Suprapubic skin (tissue), 4 donors: ENCODE measurements around the gene HJURP. TPM values are rescaled to one million over a fixed set of nuclear protein-coding genes. Genes with fewer than 3 reads are reported as not detected.

Experiments used
- DNase-seq, 2 donors: peaks; one replicate each; pipeline ENCODE4 v3.0.0-alpha.2; 2019; ENCODE audit warnings: low spot score in 2 of 2
- H3K27ac ChIP-seq: fragments of 200-600 bp; sonication (generic); one replicate; pipeline ENCODE4 v1.5.1; 2019
- H3K27me3 ChIP-seq: fragments of 200-600 bp; sonication (generic); one replicate; pipeline ENCODE4 v1.5.1; 2019
- H3K36me3 ChIP-seq: fragments of 200-600 bp; sonication (generic); one replicate; pipeline ENCODE4 v1.5.1; 2019
- H3K4me1 ChIP-seq: fragments of 200-600 bp; sonication (generic); one replicate; pipeline ENCODE4 v1.5.1; 2019
- H3K4me3 ChIP-seq: fragments of 200-600 bp; sonication (generic); one replicate; pipeline ENCODE4 v1.5.1; 2019; ENCODE audit warnings: mild to moderate bottlenecking
- H3K9me3 ChIP-seq: fragments of 200-600 bp; sonication (generic); one replicate; pipeline ENCODE4 v1.5.1; 2019
- EP300 ChIP-seq: sonication (generic); formaldehyde crosslinking; IDR thresholded peaks from one replicate; pipeline ENCODE4 v1.6.1; 2017; ENCODE audit warnings: antibody characterized with exemption
- POLR2A ChIP-seq, 2 donors: fragments of 450-650 bp; IDR thresholded peaks; one replicate each; pipeline ENCODE4 v1.6.1; 2017; ENCODE audit warnings: antibody characterized with exemption in 2 of 2, mild to moderate bottlenecking in 2 of 2, moderate library complexity in 2 of 2
- POLR2AphosphoS5 ChIP-seq, 3 donors: sonication (generic); formaldehyde crosslinking; IDR thresholded peaks; one replicate each; pipeline ENCODE4 v1.6.1; 2017; ENCODE audit warnings: antibody characterized with exemption in 3 of 3
- WGBS: methylation state at CpG from one replicate; pipeline ENCODE4 v1.1.5; 2018; 5-methylcytosine and 5-hydroxymethylcytosine counted together
- total RNA-seq, 4 donors: library from RNA; depleted of rRNA; stranded (reverse); fragments of >200 nt; gene quantifications; one replicate each; pipeline ENCODE4 v1.1.0, GENCODE V29; 2016
- TF ChIP-seq, protein P1 (sequence below), 2 donors: fragments of 200-600 bp in 1 of 2; fragments of 450-650 bp in 1 of 2; sonication (generic) in 1 of 2; IDR thresholded peaks; one replicate each; pipeline ENCODE4 v1.5.1; 2016 to 2019; ENCODE audit warnings: antibody characterized with exemption in 2 of 2, mild to moderate bottlenecking in 1 of 2, moderate library complexity in 1 of 2

The HJURP gene
- total RNA-seq, 4 donors from 2014 or later, result 1.7 to 7.1 (median 3.9) TPM

GRCh38 chr2:233820774-233821105 lies 33.6 kb downstream of the HJURP start:
- H3K27me3 ChIP-seq, result no peaks in the 10 kb centered on the region
- TF ChIP-seq POLR2AphosphoS5 (IDR thresholded peaks at IDR 0.05) (no peak), POLR2A (IDR thresholded peaks at IDR 0.05) (no peak), EP300 (no peak)
- TF ChIP-seq, protein P1, sequence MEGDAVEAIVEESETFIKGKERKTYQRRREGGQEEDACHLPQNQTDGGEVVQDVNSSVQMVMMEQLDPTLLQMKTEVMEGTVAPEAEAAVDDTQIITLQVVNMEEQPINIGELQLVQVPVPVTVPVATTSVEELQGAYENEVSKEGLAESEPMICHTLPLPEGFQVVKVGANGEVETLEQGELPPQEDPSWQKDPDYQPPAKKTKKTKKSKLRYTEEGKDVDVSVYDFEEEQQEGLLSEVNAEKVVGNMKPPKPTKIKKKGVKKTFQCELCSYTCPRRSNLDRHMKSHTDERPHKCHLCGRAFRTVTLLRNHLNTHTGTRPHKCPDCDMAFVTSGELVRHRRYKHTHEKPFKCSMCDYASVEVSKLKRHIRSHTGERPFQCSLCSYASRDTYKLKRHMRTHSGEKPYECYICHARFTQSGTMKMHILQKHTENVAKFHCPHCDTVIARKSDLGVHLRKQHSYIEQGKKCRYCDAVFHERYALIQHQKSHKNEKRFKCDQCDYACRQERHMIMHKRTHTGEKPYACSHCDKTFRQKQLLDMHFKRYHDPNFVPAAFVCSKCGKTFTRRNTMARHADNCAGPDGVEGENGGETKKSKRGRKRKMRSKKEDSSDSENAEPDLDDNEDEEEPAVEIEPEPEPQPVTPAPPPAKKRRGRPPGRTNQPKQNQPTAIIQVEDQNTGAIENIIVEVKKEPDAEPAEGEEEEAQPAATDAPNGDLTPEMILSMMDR (IDR thresholded peaks at IDR 0.05), result no peak
- no peaks in the 10 kb centered on the region for H3K9me3 ChIP-seq
- H3K4me1 ChIP-seq, result no peaks in the 10 kb centered on the region
- 84% methylated on average over 5 of the region's 6 CpGs for WGBS
- peak in 1 of 2 donors; percentile 52 for DNase-seq
- H3K27ac ChIP-seq, result no peak overlapping the region
- no peaks in the 10 kb centered on the region for H3K36me3 ChIP-seq
- H3K4me3 ChIP-seq, result no peak overlapping the region

DNA sequence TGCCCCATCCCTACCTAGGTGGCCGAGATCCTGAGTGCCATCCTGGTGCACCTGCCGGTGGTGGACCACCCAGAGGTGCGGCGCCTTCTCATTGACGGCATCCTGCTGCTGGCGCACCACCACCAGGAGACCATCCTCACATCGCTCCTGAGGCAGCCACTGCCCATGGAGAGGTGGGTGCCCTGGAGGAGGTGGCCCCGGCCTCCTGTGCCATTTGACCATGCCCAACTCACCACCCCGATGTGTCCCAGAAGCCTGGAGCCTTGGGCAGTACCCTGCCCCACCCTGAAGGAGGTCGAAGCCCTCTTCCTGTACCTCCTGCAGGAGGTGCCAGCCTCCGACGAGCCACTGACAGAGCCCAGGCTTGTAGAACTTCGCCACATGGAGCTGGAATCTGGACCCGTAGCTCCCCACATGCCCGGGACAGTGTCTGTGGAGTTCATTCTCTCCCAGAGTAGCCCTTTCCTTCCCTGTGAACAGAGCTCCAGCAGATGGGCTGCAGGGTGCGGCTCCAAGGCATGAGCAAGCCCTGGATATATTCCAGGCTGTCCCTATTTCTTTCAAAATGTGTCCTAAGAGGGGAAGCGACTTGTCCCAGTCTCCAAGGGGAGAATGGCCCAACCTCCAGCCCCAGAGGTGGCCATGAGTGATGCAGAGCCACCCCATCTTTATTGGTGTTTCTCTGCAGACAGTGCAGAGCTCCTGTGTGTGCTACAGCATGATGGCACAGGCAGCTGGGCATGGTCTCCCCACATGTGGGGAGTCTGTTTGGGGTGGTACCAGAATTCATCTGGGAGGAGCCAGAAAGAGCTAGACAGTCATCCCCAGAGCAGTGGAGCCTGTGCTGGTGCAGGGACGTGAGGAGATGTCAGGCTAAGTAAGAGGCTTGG lies 34.2 kb downstream of the HJURP start:
- no peaks in the 10 kb centered on the region for H3K4me1 ChIP-seq
- no peaks in the 10 kb centered on the region for H3K36me3 ChIP-seq
- H3K9me3 ChIP-seq, result no peaks in the 10 kb centered on the region
- no peaks in the 10 kb centered on the region for H3K27me3 ChIP-seq
- no peak for TF ChIP-seq EP300
- no peak for TF ChIP-seq POLR2A (IDR thresholded peaks at IDR 0.05)
- no peak for TF ChIP-seq POLR2AphosphoS5 (IDR thresholded peaks at IDR 0.05)
- TF ChIP-seq, protein P1 (IDR thresholded peaks at IDR 0.05), result no peak
- H3K4me3 ChIP-seq, result no peak overlapping the region
- peak; percentile 44 to 69 for DNase-seq
- no peak overlapping the region for H3K27ac ChIP-seq
- 71% methylated on average over 5 of the region's 18 CpGs for WGBS

GRCh38 chr2:233818639-233819621 lies 35.4 kb downstream of the HJURP start:
- H3K4me3 ChIP-seq, result no peak overlapping the region
- no peaks in the 10 kb centered on the region for H3K4me1 ChIP-seq
- no peak for TF ChIP-seq POLR2A (IDR thresholded peaks at IDR 0.05)
- TF ChIP-seq POLR2AphosphoS5 (IDR thresholded peaks at IDR 0.05), result no peak
- TF ChIP-seq EP300, result no peak
- WGBS, result 83% methylated on average over 15 of the region's 17 CpGs
- H3K9me3 ChIP-seq, result no peaks in the 10 kb centered on the region
- no peaks in the 10 kb centered on the region for H3K27me3 ChIP-seq
- no peak overlapping the region for H3K27ac ChIP-seq
- peak; percentile 47 to 61 for DNase-seq
- no peaks in the 10 kb centered on the region for H3K36me3 ChIP-seq

- H3K9me3 ChIP-seq, result no peaks in the 10 kb centered on the region
- H3K27me3 ChIP-seq, result no peaks in the 10 kb centered on the region
- peak; percentile 35 to 72 for DNase-seq
- TF ChIP-seq, protein P1 (IDR thresholded peaks at IDR 0.05), result no peak
- TF ChIP-seq EP300, result no peak
- no peak for TF ChIP-seq POLR2AphosphoS5 (IDR thresholded peaks at IDR 0.05)
- no peak for TF ChIP-seq POLR2A (IDR thresholded peaks at IDR 0.05)
- no peak overlapping the region for H3K27ac ChIP-seq
- H3K4me3 ChIP-seq, result no peak overlapping the region
- 97% methylated on average over 9 of the region's 11 CpGs for WGBS
- no peaks in the 10 kb centered on the region for H3K4me1 ChIP-seq
- H3K36me3 ChIP-seq, result no peaks in the 10 kb centered on the region
These were observed 36.2 kb downstream of the HJURP start for GRCh38 chr2:233817995-233818638.

- H3K36me3 ChIP-seq, result no peaks in the 10 kb centered on the region
- no peaks in the 10 kb centered on the region for H3K27me3 ChIP-seq
- no peak overlapping the region for H3K27ac ChIP-seq
- no peaks in the 10 kb centered on the region for H3K4me1 ChIP-seq
- no peaks in the 10 kb centered on the region for H3K9me3 ChIP-seq
- no peak overlapping the region for H3K4me3 ChIP-seq
- peak; percentile 42 to 56 for DNase-seq
- TF ChIP-seq POLR2A (IDR thresholded peaks at IDR 0.05) (no peak), POLR2AphosphoS5 (IDR thresholded peaks at IDR 0.05) (no peak), EP300 (no peak)
- TF ChIP-seq, protein P1 (IDR thresholded peaks at IDR 0.05), result no peak
- 100% methylated on average over 3 of the region's 3 CpGs for WGBS
These were observed 36.9 kb downstream of the HJURP start for GRCh38 chr2:233817361-233817911.
